Measurements from ENCODE around the gene CLTCL1. TPM values are rescaled to one million over a fixed set of nuclear protein-coding genes. Genes with fewer than 3 reads are reported as not detected.
A peak's percentile ranks its signal among the peaks of the same experiment; 100 is the strongest.

The CLTCL1 gene
- total and polyA plus RNA-seq, 11 donors: 4.6 to 20.9 (median 10.2) TPM

DNA sequence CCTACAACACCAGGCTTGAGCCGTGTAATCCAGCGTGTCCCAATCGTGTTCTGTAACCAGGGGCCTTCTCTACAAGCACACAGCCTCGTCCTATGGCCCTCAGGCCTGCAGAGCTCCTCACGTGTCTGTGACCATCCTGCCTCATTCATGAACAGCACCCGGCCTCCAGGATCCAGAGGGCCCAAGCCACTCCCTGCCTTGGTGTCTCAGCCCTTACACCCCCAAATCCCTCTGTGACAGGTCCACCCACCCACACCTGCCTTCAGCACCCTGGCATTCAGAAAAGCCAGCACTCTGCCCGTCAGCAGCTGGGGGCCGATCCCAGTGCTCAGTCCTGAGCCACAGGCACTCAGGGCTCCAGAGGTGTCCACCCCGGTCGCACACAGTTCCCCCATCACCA, 154.6 kb downstream of the CLTCL1 start:
- ATAC-seq: no peak
- Histone ChIP-seq H3K27ac (no peak overlapping the region), H3K27me3 (no peaks in the 10 kb centered on the region), H3K9me3 (no peaks in the 10 kb centered on the region), H3K4me1 (no peaks in the 10 kb centered on the region), H3K4me3 (no peak overlapping the region), H3K36me3 (peaks cover 4 to 97% (median 90%) of the 10 kb centered on the region in 9 donors)
- 93 to 97% (median 96%) methylated on average over 10 of the region's 10 CpGs for whole genome bisulfite sequencing, 4 donors
- TF ChIP-seq, protein P1, sequence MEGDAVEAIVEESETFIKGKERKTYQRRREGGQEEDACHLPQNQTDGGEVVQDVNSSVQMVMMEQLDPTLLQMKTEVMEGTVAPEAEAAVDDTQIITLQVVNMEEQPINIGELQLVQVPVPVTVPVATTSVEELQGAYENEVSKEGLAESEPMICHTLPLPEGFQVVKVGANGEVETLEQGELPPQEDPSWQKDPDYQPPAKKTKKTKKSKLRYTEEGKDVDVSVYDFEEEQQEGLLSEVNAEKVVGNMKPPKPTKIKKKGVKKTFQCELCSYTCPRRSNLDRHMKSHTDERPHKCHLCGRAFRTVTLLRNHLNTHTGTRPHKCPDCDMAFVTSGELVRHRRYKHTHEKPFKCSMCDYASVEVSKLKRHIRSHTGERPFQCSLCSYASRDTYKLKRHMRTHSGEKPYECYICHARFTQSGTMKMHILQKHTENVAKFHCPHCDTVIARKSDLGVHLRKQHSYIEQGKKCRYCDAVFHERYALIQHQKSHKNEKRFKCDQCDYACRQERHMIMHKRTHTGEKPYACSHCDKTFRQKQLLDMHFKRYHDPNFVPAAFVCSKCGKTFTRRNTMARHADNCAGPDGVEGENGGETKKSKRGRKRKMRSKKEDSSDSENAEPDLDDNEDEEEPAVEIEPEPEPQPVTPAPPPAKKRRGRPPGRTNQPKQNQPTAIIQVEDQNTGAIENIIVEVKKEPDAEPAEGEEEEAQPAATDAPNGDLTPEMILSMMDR (IDR thresholded peaks at IDR 0.05): no peak
- no peak for TF ChIP-seq POLR2A (IDR thresholded peaks at IDR 0.05)
- intact Hi-C loops (cut with DNase I): no loop called here
- DNase-seq: no peak

DNA sequence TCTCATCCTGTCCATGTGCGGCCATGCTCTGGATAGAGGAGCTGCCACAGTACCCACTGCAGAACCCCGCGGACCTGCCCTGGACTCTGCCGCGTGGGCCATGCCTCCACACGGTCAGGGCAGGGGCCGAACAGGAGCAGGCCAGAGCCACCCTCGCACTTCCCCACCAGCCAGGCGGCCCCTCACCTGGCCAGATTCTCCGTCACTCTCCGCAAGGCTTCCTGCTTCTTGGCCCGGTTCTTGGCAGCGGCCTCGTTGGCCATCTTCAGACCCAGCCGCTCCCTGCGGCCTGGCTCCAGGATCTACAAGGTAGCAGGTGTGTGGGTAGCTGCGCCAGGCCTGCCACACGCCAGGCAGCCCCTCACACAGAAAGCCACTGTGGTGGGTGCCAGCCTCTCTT, 156.6 kb downstream of the CLTCL1 start:
- H3K36me3 ChIP-seq: peaks cover 0 to 79% (median 70%) of the 10 kb centered on the region in 9 donors
- no peaks in the 10 kb centered on the region for H3K4me1 ChIP-seq
- no peak overlapping the region for H3K4me3 ChIP-seq
- ATAC-seq (no peak), DNase-seq (no peak)
- H3K27me3 ChIP-seq: no peaks in the 10 kb centered on the region
- intact Hi-C loops (cut with DNase I): no loop called here
- no peaks in the 10 kb centered on the region for H3K9me3 ChIP-seq
- no peak overlapping the region for H3K27ac ChIP-seq
- WGBS, 4 donors: 90 to 96% (median 92%) methylated on average over 18 of the region's 18 CpGs
- TF ChIP-seq POLR2A (IDR thresholded peaks at IDR 0.05): no peak
- TF ChIP-seq, protein P1 (IDR thresholded peaks at IDR 0.05): no peak

DNA sequence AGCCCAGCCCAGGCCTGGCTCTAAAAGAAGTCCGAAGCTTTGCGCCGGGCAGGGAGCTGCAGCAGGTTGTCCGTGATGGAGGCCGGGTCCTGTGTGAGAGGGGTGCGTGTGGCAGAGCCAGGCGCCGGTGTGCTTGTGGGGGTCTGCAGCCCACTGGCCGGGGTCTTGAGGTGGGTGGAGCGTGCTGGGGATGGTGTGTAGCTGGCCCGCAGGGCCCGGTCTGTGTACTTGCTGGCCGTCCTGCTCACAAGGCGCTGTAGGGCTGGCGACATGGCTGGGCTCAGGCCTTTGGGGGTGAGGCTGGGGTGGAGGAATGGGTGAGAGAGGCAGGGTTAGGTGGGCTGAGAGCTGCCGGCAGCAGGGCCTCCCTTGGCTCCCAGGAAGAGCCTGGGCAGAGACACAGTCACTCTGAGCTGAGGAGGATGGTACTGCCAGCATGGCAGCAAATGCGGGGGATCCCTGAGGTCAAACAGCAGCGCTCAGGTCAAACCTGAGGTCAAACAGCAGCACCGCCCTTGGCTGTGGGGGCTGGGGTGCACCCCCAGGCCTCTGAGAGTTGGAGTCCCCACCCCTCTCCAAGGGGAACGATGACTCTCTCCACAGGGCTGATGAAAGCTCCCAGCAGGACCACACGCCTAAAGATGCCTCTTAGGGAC, 157.2 kb downstream of the CLTCL1 start:
- Histone ChIP-seq H3K36me3 (peaks cover 0 to 74% (median 64%) of the 10 kb centered on the region in 9 donors), H3K27me3 (no peaks in the 10 kb centered on the region), H3K27ac (no peak overlapping the region), H3K4me1 (no peaks in the 10 kb centered on the region), H3K4me3 (no peak overlapping the region), H3K9me3 (no peaks in the 10 kb centered on the region)
- ATAC-seq: no peak
- DNase-seq: peak in 1 of 5 donors; percentile 60
- intact Hi-C loops (cut with DNase I): no loop called here
- WGBS, 4 donors: 93 to 97% (median 94%) methylated on average over 21 of the region's 21 CpGs
- TF ChIP-seq, protein P1 (IDR thresholded peaks at IDR 0.05): no peak
- TF ChIP-seq POLR2A (IDR thresholded peaks at IDR 0.05): no peak

DNA sequence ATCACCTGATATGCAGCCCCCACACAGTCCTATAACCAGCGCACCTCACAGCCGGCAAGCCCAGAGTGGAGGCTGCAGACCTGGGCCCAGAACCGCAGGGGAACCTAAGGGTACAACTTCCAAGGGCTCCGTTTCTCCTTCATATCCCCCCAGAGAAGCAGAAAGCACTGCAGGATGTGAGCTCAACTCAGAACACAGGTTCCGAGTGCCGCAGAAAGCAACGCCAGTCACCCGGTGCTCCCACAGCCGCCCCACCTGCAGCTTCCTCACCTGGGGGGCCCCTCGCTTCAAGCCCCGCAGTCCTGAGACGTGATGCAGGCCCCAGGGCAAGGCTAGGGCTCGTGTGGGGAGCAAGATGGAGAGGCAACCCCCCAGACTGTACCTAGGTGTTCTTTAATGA, 158.0 kb downstream of the CLTCL1 start:
- Histone ChIP-seq H3K4me1 (no peaks in the 10 kb centered on the region), H3K36me3 (peaks cover 0 to 66% (median 57%) of the 10 kb centered on the region in 9 donors), H3K9me3 (no peaks in the 10 kb centered on the region), H3K27ac (no peak overlapping the region), H3K27me3 (no peaks in the 10 kb centered on the region), H3K4me3 (no peak overlapping the region)
- TF ChIP-seq POLR2A (IDR thresholded peaks at IDR 0.05): no peak
- TF ChIP-seq, protein P1 (IDR thresholded peaks at IDR 0.05): no peak
- WGBS, 4 donors: 93 to 97% (median 96%) methylated on average over 12 to 13 of the region's 13 CpGs
- peak in 1 of 5 donors; percentile 33 for DNase-seq
- intact Hi-C loops (cut with DNase I): no loop called here
- ATAC-seq: no peak

Data from heart left ventricle (tissue), 16 donors.